GM23248 (cell line): ENCODE data around the gene SLC35G3.

Experiments used
- EZH2 ChIP-seq: fragments of 200-600 bp; sonication (generic); IDR thresholded peaks from 2 replicates; pipeline ENCODE4 v1.6.1; 2018; ENCODE audit warnings: antibody characterized with exemption, mild to moderate bottlenecking; ENCODE audit not compliant: insufficient read depth, poor library complexity, severe bottlenecking
- EZH2phosphoT487 ChIP-seq: fragments of 200-600 bp; sonication (generic); IDR thresholded peaks from 2 replicates; pipeline ENCODE4 v1.6.1; 2018; ENCODE audit warnings: antibody characterized with exemption, moderate library complexity, mild to moderate bottlenecking, low read depth; ENCODE audit not compliant: insufficient read depth

GRCh38 chr17:35224436-35224835 is 30.2 kb upstream of the SLC35G3 start:
- no peak for TF ChIP-seq EZH2phosphoT487
- no peak for TF ChIP-seq EZH2
